Activated T-helper 17 cell treated with anti-CD3 and anti-CD28 coated beads, Interleukin-2, amount 50 U/mL, for 72 hours (primary cell): ENCODE measurements around the gene SRSF10. TPM values are rescaled to one million over a fixed set of nuclear protein-coding genes. Genes with fewer than 3 reads are reported as not detected.

Experiments used
- ATAC-seq: fragments of 150-1000 bp; cut with Tn5 transposase; replicated peaks from 2 replicates; pipeline ENCODE4 v1.10.0; 2021; ENCODE audit warnings: mild to moderate bottlenecking, moderate library complexity
- H3K27ac Mint-ChIP-seq: one replicate; pipeline ENCODE4 v1.8.0; 2022; ENCODE audit warnings: mixed read lengths
- H3K27me3 Mint-ChIP-seq: one replicate; pipeline ENCODE4 v1.8.0; 2022; ENCODE audit warnings: mixed read lengths
- H3K36me3 Mint-ChIP-seq: one replicate; pipeline ENCODE4 v1.8.0; 2022; ENCODE audit warnings: low read depth, mild to moderate bottlenecking, mixed read lengths
- H3K4me1 Mint-ChIP-seq: one replicate; pipeline ENCODE4 v1.8.0; 2022; ENCODE audit warnings: mixed read lengths
- H3K4me3 Mint-ChIP-seq: one replicate; pipeline ENCODE4 v1.8.0; 2022; ENCODE audit warnings: mild to moderate bottlenecking, mixed read lengths
- H3K9me3 Mint-ChIP-seq: one replicate; pipeline ENCODE4 v1.8.0; 2022; ENCODE audit warnings: mixed read lengths
- total RNA-seq, 2 donors: library from RNA; stranded (reverse); gene quantifications; one replicate each; pipeline ENCODE4 v1.2.3, GENCODE V29; 2022

SRSF10 gene
- total RNA-seq, 2 donors from 2014 or later = 168 to 199 TPM

GRCh38 chr1:23916209-23917131 lies 63.7 kb downstream of the SRSF10 start:
- Mint-ChIP-seq H3K4me1 (no peaks in the 10 kb centered on the region), H3K9me3 (no peaks in the 10 kb centered on the region), H3K27me3 (no peaks in the 10 kb centered on the region), H3K36me3 (no peaks in the 10 kb centered on the region), H3K27ac (no peak overlapping the region), H3K4me3 (no peak overlapping the region)
- ATAC-seq = peak; percentile 82

GRCh38 chr1:23915466-23915865 lies 64.7 kb downstream of the SRSF10 start:
- ATAC-seq = no peak
- no peaks in the 10 kb centered on the region for H3K4me1 Mint-ChIP-seq
- no peaks in the 10 kb centered on the region for H3K27me3 Mint-ChIP-seq

GRCh38 chr1:23914921-23915320 lies 65.2 kb downstream of the SRSF10 start:
- H3K4me3 Mint-ChIP-seq = no peak overlapping the region
- no peak for ATAC-seq
- no peaks in the 10 kb centered on the region for H3K36me3 Mint-ChIP-seq
- H3K4me1 Mint-ChIP-seq = no peaks in the 10 kb centered on the region
- H3K27ac Mint-ChIP-seq = no peak overlapping the region
- no peaks in the 10 kb centered on the region for H3K27me3 Mint-ChIP-seq
- H3K9me3 Mint-ChIP-seq = no peaks in the 10 kb centered on the region

More at GRCh38 chr1:23915466-23915865, 64.7 kb downstream of the SRSF10 start:
- no peak overlapping the region for H3K27ac Mint-ChIP-seq
- no peak overlapping the region for H3K4me3 Mint-ChIP-seq
- no peaks in the 10 kb centered on the region for H3K36me3 Mint-ChIP-seq
- H3K9me3 Mint-ChIP-seq = no peaks in the 10 kb centered on the region

Other genes starting within 250 kb of the SRSF10 start
- 10 to 100 TPM; 30.1 to 48.5 TPM for gene ELOA, start 236.9 kb downstream of the SRSF10 start, total RNA-seq
- 10 to 100 TPM; 60.7 to 93.9 TPM for gene PITHD1, start 201.9 kb downstream of the SRSF10 start, total RNA-seq
- gene LYPLA2, start 189.2 kb downstream of the SRSF10 start, total RNA-seq = 10 to 100 TPM; 70.0 to 94.8 TPM
- gene GALE, start 179.6 kb downstream of the SRSF10 start, total RNA-seq = 10 to 100 TPM; 56.6 to 57.1 TPM
- 10 to 100 TPM; 26.3 to 82.1 TPM for gene HMGCL, start 154.9 kb downstream of the SRSF10 start, total RNA-seq
- 1 to 10 TPM; 4.8 to 5.2 TPM for gene FUCA1, start 112.0 kb downstream of the SRSF10 start, total RNA-seq
- gene CNR2, start 67.0 kb downstream of the SRSF10 start, total RNA-seq = under 1 TPM; 0.04 to 0.08 TPM
- 100 to 1,000 TPM; 112 to 125 TPM for gene PNRC2, start 20.5 kb downstream of the SRSF10 start, total RNA-seq
- not detected for gene MYOM3, start 131.8 kb upstream of the SRSF10 start, total RNA-seq
- not detected for gene IL22RA1, start 162.8 kb upstream of the SRSF10 start, total RNA-seq
- gene IFNLR1, start 207.0 kb upstream of the SRSF10 start, total RNA-seq = 1 to 10 TPM; 1.6 to 9.2 TPM